HUES64 (cell line): ENCODE data around the gene CENPX.

Experiments
- H3K27ac ChIP-seq: 2 replicates; pipeline ENCODE4 v1.7.0; 2013; ENCODE audit warnings: low read depth, low read length, inconsistent platforms
- H3K27me3 ChIP-seq: 2 replicates; pipeline ENCODE4 v1.6.1; 2013; ENCODE audit warnings: mild to moderate bottlenecking, low read length; ENCODE audit not compliant: insufficient read depth
- H3K36me3 ChIP-seq: 2 replicates; pipeline ENCODE4 v1.6.1; 2013; ENCODE audit warnings: mild to moderate bottlenecking, low read length; ENCODE audit not compliant: insufficient read depth
- H3K4me1 ChIP-seq: 2 replicates; pipeline ENCODE4 v1.6.1; 2013; ENCODE audit warnings: mild to moderate bottlenecking, low read length, moderate library complexity; ENCODE audit not compliant: insufficient read depth
- H3K4me3 ChIP-seq: 2 replicates; pipeline ENCODE4 v1.5.1; 2013; ENCODE audit warnings: mild to moderate bottlenecking, low read length, moderate library complexity
- H3K9ac ChIP-seq: 2 replicates; pipeline ENCODE4 v1.6.1; 2013; ENCODE audit warnings: mild to moderate bottlenecking, low read depth, low read length
- H3K9me3 ChIP-seq: 2 replicates; pipeline ENCODE4 v1.6.1; 2013; ENCODE audit warnings: low read depth, low read length; ENCODE audit not compliant: insufficient read depth
- WGBS: fragments of 150-250, 120-280 bp; methylation state at CpG from one replicate; pipeline ENCODE4 v1.1.7; 2013; ENCODE audit warnings: missing lambda C conversion rate; 5-methylcytosine and 5-hydroxymethylcytosine counted together

The CENPX gene

DNA sequence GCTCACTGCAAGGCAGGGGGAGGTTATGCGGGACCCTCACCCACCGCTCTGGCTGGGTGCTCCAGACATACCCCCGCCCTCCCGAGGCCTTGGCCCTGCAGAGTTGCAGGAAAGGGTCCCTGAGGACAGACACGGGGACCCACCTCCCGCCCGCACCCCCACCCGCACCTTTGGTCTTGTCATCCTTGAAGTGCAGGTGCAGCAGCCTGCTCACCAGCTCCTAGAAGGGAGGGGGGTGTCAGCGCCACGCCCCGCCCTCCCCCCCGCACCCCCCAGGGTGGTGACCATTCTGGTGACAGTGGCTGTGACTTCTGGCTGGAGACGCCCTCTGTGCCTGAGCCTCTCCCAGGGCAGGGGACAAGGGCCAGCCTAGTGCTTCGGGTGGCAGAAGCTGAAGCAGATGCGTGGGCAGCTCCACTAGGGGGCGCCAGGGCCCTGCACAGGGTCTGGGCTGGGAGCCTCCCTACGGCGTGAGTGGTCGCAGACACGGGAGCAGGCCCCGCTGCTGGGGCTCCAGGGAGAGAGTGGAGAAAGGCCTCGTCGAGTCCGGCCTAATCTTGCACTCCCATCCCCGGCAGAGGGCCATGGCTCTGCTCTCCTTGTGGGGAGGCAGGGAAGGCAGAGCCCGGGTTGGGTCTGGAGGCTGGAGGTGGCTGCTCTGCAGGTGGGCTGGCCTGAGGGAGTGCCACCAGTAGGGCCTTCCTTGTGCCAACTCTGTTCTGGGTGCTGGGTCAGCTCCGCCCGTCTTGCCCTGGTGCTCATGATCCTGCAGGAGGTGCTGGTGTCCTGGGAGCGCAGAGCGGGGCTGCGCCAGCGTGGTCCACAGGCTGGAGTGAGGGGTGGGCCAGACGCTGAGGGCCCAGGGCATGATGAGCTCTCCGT is 2.7 kb downstream of the CENPX start:
- Histone ChIP-seq H3K9ac (no peak overlapping the region), H3K4me1 (peaks cover 6% of the 10 kb centered on the region; the same call in 1 of the 2 replicates), H3K27ac (no peak overlapping the region), H3K4me3 (no peak overlapping the region), H3K27me3 (0 out of 2 replicates have a peak, but pooled peaks cover 6% of the 10 kb centered on the region), H3K9me3 (no peaks in the 10 kb centered on the region), H3K36me3 (peaks cover 7% of the 10 kb centered on the region; the same call in 1 of the 2 replicates)
- 70% methylated on average over 34 of the region's 34 CpGs for WGBS

DNA sequence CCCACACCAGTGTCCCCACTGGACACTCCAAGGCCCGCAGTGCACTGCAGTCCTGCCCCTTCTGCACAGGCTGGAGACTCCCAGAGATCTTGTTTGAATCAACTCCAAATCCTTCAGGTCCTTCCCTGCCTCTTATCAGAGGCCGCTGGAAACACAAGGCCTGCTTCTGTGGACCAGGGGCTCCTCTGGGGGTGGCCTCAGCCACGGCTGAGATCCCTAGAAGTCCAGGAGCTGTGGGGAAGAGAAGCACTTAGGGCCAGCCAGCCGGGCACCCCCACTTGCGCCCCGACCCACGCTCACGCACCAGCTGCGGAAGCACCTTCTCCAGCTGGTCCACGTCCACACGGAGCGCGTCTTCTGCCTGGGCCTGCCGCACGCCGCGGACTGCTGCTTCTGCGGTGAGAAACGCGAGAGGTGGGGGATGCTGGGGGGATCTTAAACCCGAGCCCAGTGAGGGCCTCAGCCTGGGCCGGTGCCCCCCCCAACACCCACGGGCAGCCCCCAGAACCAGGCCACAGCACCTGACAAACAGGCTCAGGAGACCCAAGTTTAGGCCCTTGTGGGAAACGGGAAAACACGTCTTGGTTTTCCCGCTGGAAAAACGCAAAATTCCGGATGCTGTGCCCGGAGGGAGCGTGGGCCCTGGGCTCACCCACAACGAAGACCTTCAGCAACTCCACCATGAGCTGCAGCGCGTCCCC is 3.5 kb downstream of the CENPX start:
- Histone ChIP-seq H3K9me3 (no peaks in the 10 kb centered on the region), H3K4me1 (peaks cover 6% of the 10 kb centered on the region; the same call in 1 of the 2 replicates), H3K4me3 (no peak overlapping the region), H3K36me3 (peaks cover 7% of the 10 kb centered on the region; the same call in 1 of the 2 replicates), H3K27ac (no peak overlapping the region), H3K27me3 (0 out of 2 replicates have a peak, but pooled peaks cover 3% of the 10 kb centered on the region), H3K9ac (no peak overlapping the region)
- WGBS, result 95% methylated on average over 33 of the region's 33 CpGs

DNA sequence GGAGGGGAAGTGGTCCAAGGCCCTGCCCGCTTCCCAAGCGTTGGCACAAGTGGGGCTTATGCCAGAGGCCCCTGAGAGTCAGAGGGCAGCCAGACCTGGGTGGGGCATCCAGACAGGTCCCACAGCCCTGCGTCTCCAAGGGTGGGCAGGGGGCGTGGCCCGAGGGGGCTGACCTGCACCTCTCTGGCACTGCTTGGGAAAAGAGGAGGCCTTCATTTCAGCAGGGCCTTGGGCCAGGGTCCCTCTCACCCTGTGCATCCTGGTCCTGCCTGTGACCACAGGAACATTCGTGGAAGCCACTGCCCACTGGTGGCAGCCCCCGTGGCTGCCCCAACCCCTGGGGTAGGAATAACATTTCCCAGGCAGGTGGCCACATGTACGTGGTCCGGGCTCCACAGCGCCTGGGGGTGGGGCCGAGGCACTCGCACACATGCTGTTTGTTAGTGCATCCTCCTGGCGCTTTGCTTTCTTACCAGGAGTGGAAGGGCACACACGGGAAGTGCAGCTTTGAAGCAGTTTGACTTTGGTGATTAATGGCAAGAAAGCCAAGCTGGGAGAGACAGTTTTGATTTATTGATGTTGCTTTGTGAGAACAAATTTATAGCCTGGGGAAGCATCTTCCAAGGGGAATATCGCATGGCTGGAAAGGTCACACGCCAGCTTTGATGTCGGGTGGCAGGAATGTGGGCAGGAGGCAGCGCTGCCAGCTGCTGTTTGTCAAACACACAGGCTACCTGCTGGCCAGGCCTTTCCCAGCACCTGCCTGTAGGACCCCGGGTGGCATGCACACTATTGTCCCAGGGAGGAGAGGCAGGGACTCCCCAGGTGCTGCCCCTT is 4.3 kb downstream of the CENPX start:
- peaks cover 7% of the 10 kb centered on the region; the same call in 1 of the 2 replicates for H3K36me3 ChIP-seq
- WGBS, result 92% methylated on average over 19 of the region's 19 CpGs
- no peak overlapping the region for H3K9ac ChIP-seq
- H3K4me1 ChIP-seq, result peaks cover 6% of the 10 kb centered on the region; the same call in 1 of the 2 replicates
- H3K9me3 ChIP-seq, result no peaks in the 10 kb centered on the region
- H3K27ac ChIP-seq, result no peak overlapping the region
- H3K4me3 ChIP-seq, result no peak overlapping the region
- no peaks in the 10 kb centered on the region for H3K27me3 ChIP-seq

DNA sequence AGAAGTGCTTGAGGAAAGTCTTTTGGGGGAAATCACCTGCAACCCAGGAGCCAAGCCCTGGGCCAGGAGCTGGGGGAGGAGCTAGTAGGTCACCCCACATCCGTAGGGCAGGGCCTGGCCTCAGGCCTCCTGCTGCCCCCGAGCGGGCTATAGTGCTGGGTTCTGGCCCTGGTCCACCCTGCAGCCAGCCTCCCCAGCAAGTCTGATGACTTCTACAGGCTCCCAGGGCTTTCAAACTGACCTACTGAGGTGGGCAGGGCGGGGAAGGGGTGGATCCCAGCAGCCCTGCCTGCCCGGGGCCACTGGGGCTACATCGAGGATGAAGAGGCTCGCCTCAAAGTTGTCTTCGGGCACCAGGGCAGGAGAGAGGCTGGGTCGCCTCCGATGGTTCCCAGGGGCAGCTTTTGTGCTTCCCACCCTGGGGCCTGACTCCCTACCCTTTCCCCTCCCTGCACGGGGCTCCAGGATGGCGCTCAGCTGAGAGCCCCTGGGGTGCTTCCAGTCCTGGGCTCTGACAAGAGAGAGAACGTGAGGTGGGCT is 5.0 kb downstream of the CENPX start:
- Histone ChIP-seq H3K9ac (no peak overlapping the region), H3K27me3 (no peaks in the 10 kb centered on the region), H3K4me1 (peaks cover 6% of the 10 kb centered on the region; the same call in 1 of the 2 replicates), H3K36me3 (peaks cover 7% of the 10 kb centered on the region; the same call in 1 of the 2 replicates), H3K27ac (no peak overlapping the region), H3K9me3 (no peaks in the 10 kb centered on the region), H3K4me3 (no peak overlapping the region)
- WGBS, result 88% methylated on average over 13 of the region's 13 CpGs

DNA sequence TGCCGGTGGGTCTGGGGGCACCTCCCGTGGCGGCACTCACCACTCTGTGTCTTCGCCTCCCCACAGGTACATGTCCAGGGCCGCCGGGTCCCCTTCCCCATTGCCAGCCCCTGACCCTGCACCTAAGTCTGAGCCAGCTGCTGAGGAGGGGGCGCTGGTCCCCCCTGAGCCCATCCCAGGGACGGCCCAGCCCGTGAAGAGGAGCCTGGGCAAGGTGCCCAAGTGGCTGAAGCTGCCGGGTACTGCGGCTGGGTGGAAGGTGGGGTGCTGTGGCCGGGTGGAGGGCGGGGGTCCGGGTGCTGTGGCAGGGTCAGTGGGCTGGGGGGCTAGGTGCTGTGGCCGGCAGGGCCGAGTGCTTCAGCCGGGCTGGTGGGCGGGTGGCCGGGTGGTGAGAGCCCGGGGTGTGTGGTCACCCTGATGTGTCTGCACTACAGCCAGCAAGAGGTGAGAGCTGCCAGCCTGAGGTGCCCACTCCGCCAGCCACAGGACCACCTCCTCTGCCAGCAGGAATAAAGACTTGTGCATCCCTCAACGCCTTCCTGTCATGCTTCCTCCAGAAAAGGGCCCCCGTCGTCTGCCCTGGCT is 5.7 kb downstream of the CENPX start:
- no peak overlapping the region for H3K4me3 ChIP-seq
- H3K27ac ChIP-seq, result no peak overlapping the region
- 95% methylated on average over 24 of the region's 24 CpGs for WGBS
- H3K9me3 ChIP-seq, result no peaks in the 10 kb centered on the region
- no peaks in the 10 kb centered on the region for H3K27me3 ChIP-seq
- H3K9ac ChIP-seq, result no peak overlapping the region
- H3K4me1 ChIP-seq, result peaks cover 5% of the 10 kb centered on the region; the same call in 1 of the 2 replicates
- peaks cover 7% of the 10 kb centered on the region; the same call in 1 of the 2 replicates for H3K36me3 ChIP-seq

DNA sequence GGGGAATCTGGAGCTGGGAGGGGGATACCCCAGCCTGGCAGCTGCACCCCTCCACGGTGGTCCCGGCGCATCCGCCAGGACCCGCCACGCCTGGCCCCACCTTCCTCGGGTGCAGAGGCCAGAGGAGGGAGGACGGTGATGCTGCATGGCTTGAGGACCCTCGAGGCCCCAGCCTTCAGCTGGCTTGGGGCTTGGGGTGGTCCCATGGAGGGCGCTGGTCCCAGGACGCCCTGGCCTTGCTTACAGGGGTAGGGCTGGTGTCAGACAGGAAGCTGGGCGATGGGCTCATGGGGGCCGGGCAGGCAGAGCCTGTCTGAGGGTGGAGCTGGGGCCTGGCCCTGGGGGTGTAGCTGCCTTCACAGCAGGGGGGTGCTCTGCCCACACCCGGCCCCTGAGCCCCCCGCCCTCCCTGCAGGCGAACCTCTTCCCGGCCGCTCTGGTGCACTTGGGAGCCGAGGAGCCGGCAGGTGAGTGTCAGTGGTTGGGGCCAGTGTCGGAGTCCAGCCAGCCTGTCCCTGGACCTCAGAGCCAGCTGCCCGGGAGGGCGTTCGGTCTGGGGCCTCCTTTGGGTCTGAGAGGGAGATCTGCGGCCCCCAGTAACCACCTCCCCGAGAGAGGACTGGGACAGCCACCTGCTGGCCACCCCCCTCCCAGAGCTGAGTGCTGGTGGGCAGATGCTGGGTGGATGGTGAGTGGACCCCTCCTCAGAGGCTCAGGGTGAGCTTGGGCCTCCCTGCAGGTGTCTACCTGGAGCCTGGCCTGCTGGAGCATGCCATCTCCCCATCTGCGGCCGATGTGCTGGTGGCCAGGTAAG is 6.4 kb downstream of the CENPX start:
- Histone ChIP-seq H3K27ac (no peak overlapping the region), H3K36me3 (peaks cover 9% of the 10 kb centered on the region; the same call in 1 of the 2 replicates), H3K4me3 (no peak overlapping the region), H3K27me3 (no peaks in the 10 kb centered on the region), H3K9ac (no peak overlapping the region), H3K4me1 (no peaks in the 10 kb centered on the region), H3K9me3 (no peaks in the 10 kb centered on the region)
- 88% methylated on average over 28 of the region's 28 CpGs for WGBS

DNA sequence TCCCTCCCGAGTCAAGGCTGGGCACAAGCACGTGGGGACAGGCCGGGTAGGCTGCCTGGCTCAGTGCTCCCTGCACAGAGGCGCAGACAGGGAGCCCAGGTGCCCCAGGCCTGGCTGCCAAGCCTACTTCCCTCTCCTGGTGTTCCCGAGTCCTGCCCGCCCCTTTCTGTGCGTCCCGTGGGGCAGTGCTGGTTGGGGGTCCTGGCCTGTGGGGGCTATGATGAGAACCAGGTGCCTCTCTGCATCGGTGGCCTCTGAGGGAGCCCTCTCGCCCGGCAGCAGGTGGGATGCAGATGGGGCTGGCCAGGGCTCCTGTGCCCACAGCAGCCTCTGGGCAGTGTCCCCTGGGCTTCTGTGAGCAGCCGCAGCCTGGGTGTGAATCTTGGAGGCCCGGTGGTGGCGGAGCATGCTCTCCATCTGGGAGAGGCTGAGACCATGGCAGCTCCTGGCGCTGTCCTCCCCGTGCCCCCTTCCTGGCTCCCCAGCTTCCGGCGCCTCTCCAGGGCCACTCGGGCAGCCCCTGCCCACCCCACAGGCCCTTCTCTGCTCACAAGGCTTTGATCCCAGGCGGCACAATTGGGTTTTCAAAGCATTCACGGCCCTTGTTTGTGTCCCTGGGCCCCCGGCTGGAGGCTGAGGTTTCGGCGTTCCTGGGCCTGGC is 7.2 kb downstream of the CENPX start:
- no peaks in the 10 kb centered on the region for H3K9me3 ChIP-seq
- WGBS, result 83% methylated on average over 24 of the region's 24 CpGs
- no peak overlapping the region for H3K27ac ChIP-seq
- H3K36me3 ChIP-seq, result peaks cover 10% of the 10 kb centered on the region; the same call in 1 of the 2 replicates
- no peaks in the 10 kb centered on the region for H3K4me1 ChIP-seq
- H3K9ac ChIP-seq, result no peak overlapping the region
- no peaks in the 10 kb centered on the region for H3K27me3 ChIP-seq
- H3K4me3 ChIP-seq, result no peak overlapping the region

DNA sequence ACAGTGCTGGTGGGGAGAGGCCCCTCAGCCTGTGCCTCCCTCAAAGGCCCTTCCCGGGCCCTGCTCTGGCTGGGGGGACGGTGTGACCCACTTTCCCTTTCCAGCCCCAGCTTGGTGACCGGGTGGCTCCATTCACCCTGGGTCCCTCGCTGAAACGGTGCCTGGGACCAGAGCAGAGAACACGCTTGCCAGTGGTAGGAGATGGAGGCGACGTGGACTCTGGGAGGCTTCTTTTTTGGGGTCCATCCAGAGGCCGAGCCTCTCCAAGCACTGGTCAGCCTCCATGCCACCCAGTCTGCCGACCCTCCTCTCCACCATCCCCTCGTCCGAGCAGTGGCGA is 7.7 kb downstream of the CENPX start:
- 92% methylated on average over 13 of the region's 13 CpGs for WGBS
- peaks cover 10% of the 10 kb centered on the region; the same call in 1 of the 2 replicates for H3K36me3 ChIP-seq

DNA sequence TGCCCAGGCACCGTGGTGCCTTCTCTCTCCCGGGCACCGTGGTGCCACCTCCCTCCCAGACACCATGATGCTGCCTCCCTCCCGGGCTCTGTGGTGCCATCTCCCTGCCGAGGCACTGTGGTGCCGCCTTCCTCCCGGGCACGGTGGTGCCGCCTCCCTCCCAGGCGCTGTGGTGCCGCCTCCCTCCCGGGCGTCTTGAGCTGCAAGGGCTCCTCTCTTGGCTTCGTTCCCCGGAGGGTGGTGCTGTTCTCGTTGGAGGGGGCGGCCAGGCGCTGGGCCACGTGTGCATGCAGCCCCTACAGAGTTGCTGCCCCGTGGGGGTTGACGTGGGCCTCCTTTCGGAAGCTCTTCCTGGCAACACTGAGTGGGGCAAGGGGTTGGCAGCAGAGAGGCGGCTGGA is 8.2 kb downstream of the CENPX start:
- Histone ChIP-seq H3K27me3 (no peaks in the 10 kb centered on the region), H3K9ac (no peak overlapping the region), H3K4me1 (no peaks in the 10 kb centered on the region), H3K36me3 (peaks cover 9% of the 10 kb centered on the region; the same call in 1 of the 2 replicates), H3K27ac (no peak overlapping the region), H3K4me3 (no peak overlapping the region), H3K9me3 (no peaks in the 10 kb centered on the region)
- WGBS, result 94% methylated on average over 23 of the region's 23 CpGs

More for the DNA sequence above, 7.7 kb downstream of the CENPX start:
- H3K9ac ChIP-seq, result no peak overlapping the region
- no peak overlapping the region for H3K4me3 ChIP-seq
- no peak overlapping the region for H3K27ac ChIP-seq
- H3K9me3 ChIP-seq, result no peaks in the 10 kb centered on the region
- H3K4me1 ChIP-seq, result no peaks in the 10 kb centered on the region
- no peaks in the 10 kb centered on the region for H3K27me3 ChIP-seq
